SW 1271 (cell line): Measurements from ENCODE around the gene LRRC36.
"Not testable (repeated sequence)": the region's sequence is repeated elsewhere in the genome, so short reads cannot be mapped to it uniquely, and the experiment has no call there.

Experiments
- DNase-seq, 2 experiments: peaks; one replicate each; lab custom pipeline; 2025; lab: John Stamatoyannopoulos, UW

LRRC36 gene

DNA sequence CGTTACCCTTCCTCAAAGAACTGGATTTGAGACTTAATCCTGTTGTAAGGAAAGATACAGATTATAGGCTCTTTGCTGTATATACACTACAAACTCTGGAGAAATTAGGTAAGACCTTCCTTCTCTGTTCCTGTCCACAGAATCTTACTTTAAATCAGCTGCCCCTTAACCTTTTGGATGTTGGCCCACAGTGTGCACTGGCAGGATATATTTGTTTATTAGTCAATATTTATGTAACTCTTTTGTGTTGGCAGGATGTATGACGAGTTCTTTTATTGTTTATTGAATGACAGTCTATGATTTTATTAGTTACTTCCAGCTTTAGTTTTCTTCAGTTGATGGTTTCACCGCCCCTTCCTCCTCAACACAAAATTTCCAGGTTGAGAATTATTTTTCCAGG is 19.7 kb downstream of the LRRC36 start:
- no peak for DNase-seq

DNA sequence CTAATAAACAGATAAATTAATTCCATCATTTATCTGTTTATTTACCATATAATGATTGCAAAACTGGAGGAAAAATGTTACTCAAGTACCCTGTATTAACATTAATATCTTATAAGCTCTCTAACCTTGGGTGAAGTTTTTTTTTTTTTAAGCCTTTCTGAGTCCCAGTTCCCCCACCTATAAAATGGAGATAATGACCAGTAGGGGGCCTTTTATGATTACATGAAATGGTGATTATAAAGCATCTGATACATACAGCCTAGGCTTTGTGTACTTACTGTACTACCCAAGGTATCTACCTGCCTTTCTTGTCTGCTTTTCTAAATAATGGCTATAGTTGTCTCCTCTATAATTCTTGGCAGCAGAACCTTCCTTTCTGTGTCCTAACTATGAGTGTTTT is 22.6 kb downstream of the LRRC36 start:
- peak in 1 of 2 experiments; percentile 54 for DNase-seq

DNA sequence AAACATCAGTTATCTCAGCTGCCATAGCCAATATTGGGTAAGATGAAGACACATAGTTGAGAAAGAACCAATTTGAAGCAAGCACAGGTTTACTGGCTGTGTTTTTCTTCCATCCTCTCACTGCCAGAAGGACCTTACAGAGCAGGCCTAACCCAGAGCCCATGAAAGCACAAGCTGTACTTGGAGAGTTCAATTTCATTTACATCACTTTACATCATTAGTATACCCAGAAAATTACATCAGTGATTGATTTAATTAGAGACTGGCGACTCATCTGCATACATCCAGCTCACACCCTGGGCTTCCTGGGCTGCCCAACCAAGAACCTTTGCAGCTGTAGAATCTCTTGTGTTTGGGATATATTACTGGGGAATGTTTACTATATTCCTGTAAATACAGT is 23.7 kb downstream of the LRRC36 start:
- no peak for DNase-seq

DNA sequence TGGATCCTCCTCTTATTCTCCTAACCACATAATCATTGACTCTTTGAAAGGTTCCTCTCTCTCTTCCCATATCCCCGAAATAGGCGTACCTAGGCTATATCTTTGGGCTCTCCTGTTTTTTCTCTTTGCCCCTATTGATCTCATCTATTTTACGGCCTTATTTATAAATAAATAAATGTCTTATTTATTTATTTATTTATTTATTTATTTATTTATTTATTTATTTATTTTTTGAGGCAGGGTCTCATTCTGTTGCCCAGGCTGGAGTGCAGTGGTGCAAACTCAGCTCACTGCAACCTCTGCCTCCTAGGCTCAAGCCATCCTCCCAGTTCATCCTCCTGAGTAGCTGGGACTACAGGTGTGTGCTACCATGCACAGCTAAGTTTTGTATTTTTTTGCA is 25.8 kb downstream of the LRRC36 start:
- not testable (repeated sequence) for DNase-seq

DNA sequence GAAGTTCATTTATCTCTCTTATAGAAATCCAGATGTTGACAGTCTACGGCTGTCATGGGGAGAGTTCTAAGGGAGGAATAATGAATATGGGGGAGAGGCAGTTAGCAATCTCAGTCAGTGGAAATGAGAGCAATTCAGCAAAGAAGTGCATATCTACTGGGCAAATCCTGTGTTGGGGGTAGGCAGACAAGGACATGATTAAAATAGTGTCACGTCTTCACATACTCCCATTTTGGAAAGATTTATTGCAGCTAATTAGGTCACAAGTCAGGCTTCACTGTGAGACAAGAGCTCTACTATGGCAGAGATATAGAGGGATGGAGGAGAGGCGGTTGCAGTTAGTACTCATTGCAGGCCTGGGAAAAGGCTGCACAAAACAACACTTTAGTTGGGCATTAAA is 29.8 kb downstream of the LRRC36 start:
- DNase-seq, result no peak

DNA sequence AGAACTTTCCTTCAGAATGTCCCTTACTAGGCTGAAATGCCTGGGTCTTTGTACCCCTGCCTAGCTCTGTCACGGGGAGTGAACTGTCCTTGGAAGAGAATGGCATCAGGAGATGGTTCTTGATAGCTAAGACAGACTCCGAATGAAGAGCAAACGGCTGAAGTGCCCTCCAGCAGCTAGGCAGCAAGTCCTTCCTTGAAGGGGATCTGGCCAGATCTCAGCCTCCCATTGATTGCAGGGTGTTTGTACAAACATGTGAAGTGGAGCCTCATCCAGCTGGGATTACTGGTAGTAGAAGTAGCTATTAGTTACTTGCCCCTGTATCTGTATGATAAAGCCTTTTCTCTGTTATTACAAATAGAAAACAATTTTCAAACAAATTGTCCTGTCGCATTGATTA is 30.9 kb downstream of the LRRC36 start:
- DNase-seq, result no peak

DNA sequence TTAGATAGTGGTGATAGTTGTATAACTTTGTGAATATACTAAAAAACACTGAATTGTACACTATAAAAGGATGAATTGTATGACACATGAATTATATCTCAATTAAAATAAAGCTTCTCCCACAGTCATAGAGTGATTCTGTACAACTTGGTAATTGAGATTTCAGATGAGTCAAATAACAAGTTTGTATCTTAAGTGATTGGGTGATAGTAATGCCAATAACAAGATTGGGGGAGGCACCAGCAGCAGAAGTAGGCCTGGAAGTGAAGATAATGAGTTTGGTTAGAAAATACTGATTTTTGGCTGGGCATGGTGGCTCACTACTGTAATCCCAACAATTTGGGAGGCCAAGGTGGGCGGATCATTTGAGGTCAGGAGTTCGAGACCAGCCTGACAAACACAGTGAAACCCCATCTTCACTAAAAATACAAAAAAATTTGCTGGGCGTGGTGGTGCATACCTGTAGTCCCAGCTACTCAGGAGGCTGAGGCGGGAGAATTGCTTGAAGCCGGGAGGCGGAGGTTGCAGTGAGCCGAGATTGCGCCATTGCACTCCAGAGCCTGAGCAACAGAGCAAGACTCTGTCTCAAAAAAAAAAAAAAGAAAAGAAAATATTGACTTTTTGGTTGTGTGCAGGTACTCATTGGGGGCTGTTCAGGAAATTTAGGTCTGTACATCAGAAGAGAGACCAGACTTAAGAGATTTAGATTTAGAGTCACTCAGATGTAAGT is 33.1 kb downstream of the LRRC36 start:
- not testable (repeated sequence) for DNase-seq

DNA sequence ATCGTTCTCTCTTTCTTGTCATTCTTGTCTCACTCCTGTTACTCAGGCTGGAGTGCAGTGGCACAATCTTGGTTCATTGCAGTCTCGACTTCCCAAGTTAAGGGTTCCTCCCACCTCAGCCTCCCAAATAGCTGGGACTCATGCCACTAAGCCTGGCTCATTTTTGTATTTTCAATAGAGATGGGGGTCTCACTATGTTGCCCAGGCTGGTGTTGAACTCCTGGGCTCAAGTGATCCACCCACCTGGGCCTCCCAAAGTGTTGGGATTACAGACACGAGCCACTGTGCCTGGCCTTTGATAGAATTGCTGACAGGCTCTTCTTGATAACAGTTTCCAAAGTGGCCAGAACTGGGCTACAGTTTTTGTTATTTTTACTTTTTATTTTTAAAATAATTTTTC is 34.4 kb downstream of the LRRC36 start:
- DNase-seq, result no peak

DNA sequence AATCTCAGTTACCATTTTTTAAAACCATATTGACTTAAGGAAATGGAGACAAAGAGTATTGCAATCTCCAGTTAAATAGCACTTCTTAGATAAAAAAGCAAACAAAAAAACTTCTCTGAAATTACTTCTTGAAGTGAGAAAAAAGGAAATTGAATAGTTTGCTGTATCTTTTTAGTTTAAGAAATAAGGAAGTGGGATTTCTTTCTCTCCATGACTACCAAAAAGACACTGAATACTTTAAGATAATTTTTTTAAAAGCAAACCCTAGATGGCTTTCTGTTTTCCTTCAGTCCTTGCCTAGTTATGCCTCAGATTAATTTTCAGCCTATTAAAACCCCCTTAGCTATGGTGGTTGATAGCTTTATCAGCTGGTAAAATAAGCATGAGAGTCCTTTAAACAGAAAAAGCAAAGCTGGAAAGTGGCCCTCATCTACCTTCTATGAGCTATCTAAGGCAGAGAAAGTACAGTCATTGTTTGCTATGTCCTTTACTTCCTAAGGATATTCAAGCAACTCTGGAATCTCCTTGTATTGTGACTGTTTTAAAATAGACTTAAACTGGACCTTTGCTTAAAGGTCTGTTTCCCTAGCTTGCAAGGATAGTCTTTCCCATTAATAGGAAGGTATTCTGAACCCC is 38.1 kb downstream of the LRRC36 start:
- DNase-seq, result no peak

DNA sequence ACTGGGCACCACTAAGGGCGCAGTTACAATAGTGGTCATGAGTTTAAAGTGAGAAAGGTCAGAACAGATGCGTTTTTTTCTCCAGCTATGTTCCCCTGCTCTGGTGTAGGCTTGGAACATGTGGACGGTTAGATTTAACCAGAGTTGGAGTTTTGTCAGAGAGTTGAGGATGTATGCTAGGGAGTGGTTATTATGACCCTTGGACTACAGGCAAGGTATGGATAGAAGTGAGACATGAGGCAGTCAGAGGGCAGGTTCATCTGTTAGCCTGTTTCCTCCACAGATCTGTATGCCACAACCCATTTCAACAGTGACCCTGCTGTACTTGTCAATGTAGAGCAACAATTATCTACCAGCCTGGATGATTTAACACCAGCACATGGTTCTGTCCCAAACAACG is 44.0 kb downstream of the LRRC36 start:
- no peak for DNase-seq

DNA sequence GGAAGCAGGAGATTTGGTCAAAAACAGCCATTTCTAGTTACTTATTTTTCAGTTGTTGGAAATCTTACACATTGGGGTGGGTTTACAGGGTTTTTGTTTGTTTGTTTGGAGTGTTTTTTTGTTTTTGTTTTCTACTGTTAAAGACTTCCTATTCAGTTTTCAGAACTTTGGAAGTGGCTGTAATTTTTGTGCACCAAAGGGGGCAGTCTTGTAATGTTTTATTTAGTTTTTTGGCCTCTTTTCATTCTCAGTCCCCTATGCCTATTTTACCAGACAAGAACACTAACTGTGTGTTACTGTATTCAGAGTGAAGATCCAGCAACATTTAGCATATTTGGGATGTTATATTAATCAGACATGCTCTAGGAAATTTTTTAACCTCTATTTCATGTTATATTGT is 46.0 kb downstream of the LRRC36 start:
- peak in 1 of 2 experiments; percentile 20 for DNase-seq

DNA sequence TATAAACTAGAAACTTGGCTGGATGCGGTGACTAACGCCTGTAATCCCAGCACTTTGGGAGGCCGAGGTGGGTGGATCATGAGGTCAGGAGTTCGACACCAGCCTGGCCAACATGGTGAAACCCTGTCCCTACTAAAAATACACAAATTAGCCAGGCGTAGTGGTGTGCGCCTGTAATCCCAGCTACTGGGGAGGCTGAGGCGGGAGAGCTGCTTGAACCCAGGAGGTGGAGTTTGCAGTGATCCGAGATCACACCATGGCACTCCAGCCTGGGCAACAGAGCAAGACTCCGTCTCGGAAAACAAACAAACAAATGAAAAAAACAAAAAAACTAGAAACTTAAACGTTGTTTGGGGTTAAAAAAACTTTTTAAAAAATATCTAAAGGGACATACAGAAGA is 49.4 kb downstream of the LRRC36 start:
- not testable (repeated sequence) for DNase-seq

DNA sequence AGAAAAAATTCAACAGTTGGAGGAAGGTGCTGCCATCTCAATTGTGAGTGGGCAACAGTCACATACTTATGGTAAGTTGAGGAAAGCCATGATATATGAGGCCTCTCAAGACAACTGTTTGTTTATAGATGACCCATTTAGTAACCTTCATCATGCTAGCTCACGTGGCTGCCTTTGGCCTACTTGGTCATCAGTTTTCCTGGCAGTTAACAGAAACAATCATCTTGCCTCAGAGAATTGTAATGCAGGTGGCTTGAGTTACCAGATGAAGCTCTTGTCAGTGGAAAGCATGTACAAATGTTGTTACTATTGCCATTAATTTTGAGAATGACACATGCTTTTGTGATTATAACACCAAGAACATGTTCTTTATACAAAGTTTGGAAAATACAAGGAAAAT is 52.0 kb downstream of the LRRC36 start:
- no peak for DNase-seq

DNA sequence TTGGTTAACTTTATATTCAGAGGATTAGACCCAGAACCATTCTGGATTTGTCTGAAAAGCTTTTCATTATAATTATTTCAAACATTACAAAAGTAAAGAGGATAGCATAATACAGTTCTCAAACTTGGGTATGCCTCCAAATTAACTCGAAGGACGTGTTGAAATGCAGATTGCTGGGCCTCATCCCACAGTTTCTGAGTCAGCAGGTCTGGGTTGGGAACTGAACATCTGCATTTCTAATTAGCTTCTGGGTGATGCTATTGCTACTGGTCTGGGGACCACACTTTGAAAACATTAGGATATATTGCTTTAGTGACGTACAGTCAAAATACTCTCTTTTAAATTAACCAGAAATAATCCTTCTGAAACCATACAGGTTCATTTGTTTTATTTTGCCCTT is 56.7 kb downstream of the LRRC36 start:
- no peak for DNase-seq

DNA sequence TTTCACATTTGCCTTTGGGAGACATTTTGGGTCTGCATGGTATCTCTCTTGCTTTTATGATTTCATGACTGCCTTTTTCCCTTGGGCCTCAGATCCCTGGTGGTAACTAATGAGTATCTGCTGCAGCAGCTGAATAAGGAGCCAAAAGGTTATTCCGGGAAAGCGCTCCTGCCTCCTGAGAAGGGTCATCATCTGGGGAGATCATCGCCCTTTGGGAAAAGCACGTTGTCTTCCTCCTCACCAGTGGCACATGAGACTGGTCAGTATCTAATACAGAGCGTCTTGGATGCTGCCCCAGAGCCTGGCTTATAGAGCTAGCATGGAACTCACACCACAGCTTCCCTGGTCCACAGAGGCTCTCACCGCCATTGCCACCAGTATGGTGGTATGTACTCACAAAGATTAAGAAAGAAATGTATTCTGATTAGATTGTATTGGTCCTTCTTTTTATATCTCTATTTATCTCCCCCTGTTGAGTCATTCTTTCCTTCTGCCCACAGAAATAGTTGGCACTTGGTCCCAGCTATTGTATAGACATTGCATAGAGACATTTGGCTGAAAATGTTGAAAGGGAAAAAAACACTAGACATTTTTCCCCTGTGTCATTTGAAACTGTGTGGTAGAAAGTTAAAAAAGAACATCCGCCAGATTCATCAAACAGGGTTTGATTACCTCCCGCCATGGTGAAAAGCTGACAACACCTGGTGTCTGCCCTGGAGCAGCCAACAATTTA is 58.3 kb downstream of the LRRC36 start:
- no peak for DNase-seq

DNA sequence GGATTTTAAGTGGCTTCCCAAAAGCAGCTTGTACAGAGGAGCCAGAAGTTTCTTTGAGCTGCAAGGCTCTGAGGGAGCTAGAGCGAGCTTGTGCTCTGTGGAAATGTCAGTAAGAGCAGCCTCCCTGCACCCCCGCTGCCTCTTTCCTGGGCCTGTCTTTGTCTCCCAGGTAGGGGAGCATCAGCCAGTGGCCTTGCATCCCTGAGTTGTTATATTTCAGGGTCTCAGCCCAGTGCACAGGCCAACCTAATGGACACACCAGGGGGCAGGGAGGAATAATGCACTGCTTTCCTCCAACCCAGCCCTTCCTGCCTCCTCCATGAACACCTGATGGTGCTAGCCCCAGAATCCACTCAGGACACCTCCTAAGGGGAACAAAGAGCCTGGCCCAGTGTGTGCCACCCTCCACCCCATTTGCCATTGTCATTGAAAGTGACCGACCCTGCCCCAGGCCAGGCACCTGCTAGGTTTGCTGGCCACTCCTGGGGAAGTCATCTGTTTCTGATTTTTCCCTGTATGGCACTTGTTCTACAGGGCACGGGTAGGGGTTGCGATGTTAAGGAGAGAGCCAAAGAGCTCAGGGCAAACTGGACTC is 60.3 kb downstream of the LRRC36 start:
- no peak for DNase-seq

DNA sequence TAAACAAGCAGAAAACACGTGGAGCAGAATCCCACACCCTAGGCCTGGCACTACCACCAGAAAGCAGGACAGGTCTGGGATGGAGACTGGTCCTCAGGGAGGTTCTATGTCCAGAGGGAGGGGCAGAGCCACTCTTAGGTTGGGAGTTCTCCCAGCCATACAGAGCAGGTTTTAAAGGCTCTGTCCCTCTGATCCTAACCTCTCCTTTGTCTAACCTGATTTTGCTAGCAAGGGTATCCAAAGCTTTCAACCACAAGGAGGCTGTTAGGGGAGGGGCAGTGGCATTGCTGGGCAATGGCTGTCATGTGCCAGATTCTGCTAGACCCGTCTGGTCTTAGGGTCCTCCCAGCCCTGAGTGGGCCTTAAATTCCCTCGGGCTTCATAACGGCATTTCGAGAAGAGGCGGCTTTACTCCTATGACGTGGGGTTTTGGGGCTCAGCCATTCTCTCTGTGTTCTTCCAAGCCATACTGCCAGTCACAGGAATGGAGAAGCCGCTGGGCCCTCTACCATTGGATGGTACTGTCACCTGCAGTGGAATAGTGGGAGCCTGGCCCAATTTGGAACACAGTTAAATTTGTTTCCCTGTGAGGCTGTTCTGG is 61.0 kb downstream of the LRRC36 start:
- DNase-seq, result no peak

DNA sequence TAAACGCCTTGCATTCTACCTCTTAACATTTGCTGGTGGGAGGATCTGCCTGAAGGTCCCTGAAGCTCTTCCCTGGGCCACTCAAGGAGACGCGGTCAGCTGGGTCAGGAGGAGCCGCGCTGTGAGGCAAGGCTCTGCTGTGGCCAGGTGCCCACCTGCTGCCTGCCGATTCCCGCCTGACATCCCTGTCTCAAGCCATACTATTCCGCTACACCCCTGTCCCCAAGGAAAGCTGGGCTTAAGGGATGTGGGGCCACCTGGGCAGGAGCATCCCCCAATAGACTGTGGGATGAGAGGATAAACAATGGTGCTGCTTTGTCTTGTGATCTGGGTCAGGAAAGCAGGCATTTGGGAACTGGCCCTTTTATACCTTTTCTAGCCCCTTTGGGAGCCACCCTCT is 61.6 kb downstream of the LRRC36 start:
- DNase-seq, result no peak

DNA sequence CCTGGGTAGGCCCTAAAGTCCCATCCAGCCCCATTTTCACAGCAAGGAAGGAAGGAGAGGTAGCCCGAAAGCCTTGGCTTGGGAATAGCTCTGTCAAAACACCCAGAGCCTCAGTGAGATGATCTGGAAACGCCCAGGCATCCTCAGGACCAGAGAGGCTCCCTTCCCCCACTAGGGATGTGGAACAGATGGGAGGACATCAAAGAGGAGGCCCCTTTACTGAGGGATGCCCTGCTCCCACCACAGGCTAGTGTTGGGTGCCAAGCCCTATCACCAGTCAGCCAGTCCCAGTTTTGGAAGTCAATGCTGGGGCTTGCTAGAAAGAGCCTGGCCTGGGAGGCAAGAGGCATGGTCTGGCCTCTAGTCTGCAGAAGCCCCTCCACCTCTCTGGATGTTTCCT is 62.0 kb downstream of the LRRC36 start:
- DNase-seq, result no peak

DNA sequence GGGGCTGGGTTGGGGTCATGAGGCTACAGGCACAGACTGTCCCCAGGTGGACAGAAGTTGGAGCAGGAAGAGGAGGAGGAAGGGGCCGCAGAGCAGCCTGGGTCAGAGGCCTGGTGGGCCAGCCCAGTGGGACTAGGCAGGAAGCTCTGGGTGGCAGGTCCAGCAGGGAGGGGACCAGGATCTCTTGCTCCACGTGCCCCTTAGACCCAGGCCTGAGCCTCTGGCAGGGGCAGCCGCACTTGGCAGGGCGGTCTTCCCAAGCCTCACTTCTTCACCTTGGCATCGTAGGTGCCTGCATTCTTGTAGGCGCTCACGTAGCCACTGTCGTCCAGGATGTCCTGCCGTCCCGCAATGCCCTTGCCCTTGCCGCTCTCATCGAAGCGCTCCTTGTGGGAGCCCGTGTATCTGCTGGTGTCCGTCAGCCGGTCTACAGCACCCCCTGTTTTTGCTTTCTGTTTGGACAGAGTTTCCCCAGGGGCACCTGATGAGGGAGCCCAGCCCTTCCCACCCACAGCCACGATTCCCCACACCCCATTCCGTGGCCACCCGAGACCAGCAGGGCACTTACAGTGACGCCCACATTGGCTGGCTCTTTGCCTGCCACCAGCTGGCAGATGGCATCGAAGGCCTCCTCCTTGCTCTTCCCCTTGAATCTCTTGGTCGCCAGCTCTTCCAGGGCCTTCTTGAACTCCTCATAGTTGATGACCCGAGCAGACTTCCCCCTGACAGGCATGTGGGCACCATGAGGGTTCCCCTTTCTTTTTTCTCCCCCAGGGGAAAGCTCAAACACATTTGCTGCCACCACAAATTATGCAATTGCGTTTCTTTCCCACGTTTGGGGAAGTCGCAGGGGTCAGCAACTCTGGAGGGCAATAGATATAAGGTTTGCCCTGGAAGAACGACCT is 63.5 kb downstream of the LRRC36 start:
- no peak for DNase-seq

DNA sequence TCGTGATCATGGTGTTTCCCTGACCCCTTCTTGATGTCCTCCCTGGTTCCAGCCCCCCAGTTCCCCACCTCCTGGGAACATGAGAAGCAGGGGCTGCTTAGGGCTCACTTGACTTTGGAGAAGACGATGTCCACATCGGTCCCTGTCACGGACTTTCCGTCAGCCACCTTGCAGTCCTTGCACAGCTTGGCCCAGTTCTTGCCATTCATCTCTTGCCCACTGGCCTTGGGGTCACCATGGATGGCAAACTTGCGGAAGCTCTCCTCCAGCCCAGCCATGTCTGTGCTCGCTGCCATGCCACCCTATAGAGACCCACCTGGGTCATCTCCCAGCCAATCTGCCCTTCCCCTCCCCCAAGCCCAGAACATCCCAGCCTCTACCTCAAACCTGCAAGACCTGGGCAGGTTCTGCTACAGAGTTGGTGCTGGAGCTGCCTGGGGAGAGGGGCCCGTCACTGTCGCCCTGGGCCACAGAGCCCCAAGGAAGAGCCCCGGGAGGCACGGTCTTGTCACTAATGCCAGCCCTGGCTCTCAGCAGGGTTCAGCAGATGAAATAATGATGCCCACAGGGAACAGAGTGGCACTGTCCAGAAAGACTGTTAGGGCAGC is 64.3 kb downstream of the LRRC36 start:
- no peak for DNase-seq
